Immature natural killer cell (primary cell): Measurements from ENCODE around the gene IGF2BP3. TPM values are rescaled to one million over a fixed set of nuclear protein-coding genes. Genes with fewer than 3 reads are reported as not detected.
A peak's percentile ranks its signal among the peaks of the same experiment; 100 is the strongest.

Source experiments
- DNase-seq, 3 donors: peaks; one replicate each; pipeline ENCODE4 v3.0.0; 2022; ENCODE audit warnings: mixed read lengths in 1 of 3
- H3K27ac Mint-ChIP-seq, 6 donors: one replicate each; pipeline ENCODE4 v1.8.0; 2020; ENCODE audit warnings: mixed read lengths in 6 of 6, mild to moderate bottlenecking in 5 of 6, inconsistent platforms in 4 of 6, moderate library complexity in 3 of 6
- H3K27me3 Mint-ChIP-seq, 3 donors: one replicate each; pipeline ENCODE4 v1.8.0; 2020 to 2021; ENCODE audit warnings: low read depth in 3 of 3, mild to moderate bottlenecking in 3 of 3, mixed read lengths in 3 of 3, moderate library complexity in 3 of 3, inconsistent platforms in 1 of 3
- H3K36me3 Mint-ChIP-seq, 3 donors: one replicate each; pipeline ENCODE4 v1.8.0; 2020; ENCODE audit warnings: mixed read lengths in 3 of 3, inconsistent platforms in 2 of 3, mild to moderate bottlenecking in 2 of 3
- H3K4me1 Mint-ChIP-seq, 2 donors: one replicate each; pipeline ENCODE4 v1.8.0; 2020; ENCODE audit warnings: inconsistent platforms in 2 of 2, mild to moderate bottlenecking in 2 of 2, mixed read lengths in 2 of 2, moderate library complexity in 1 of 2
- H3K4me3 Mint-ChIP-seq, 5 donors: one replicate each; pipeline ENCODE4 v1.8.0; 2020; ENCODE audit warnings: mild to moderate bottlenecking in 5 of 5, mixed read lengths in 5 of 5, inconsistent platforms in 3 of 5, moderate library complexity in 3 of 5
- H3K9me3 Mint-ChIP-seq, 6 donors: one replicate each; pipeline ENCODE4 v1.8.0; 2020; ENCODE audit warnings: mild to moderate bottlenecking in 6 of 6, mixed read lengths in 6 of 6, inconsistent platforms in 4 of 6, moderate library complexity in 3 of 6
- polyA plus RNA-seq, 3 donors: library from polyadenylated mRNA; unstranded; fragments of 300-500 nt; fragmentation: Illumina TruSeq; gene quantifications; one replicate each; pipeline ENCODE4 v1.2.3, GENCODE V29; 2021

Gene IGF2BP3
- polyA plus RNA-seq, 3 donors from 2014 or later, result 0.76 TPM; not detected in 2

DNA sequence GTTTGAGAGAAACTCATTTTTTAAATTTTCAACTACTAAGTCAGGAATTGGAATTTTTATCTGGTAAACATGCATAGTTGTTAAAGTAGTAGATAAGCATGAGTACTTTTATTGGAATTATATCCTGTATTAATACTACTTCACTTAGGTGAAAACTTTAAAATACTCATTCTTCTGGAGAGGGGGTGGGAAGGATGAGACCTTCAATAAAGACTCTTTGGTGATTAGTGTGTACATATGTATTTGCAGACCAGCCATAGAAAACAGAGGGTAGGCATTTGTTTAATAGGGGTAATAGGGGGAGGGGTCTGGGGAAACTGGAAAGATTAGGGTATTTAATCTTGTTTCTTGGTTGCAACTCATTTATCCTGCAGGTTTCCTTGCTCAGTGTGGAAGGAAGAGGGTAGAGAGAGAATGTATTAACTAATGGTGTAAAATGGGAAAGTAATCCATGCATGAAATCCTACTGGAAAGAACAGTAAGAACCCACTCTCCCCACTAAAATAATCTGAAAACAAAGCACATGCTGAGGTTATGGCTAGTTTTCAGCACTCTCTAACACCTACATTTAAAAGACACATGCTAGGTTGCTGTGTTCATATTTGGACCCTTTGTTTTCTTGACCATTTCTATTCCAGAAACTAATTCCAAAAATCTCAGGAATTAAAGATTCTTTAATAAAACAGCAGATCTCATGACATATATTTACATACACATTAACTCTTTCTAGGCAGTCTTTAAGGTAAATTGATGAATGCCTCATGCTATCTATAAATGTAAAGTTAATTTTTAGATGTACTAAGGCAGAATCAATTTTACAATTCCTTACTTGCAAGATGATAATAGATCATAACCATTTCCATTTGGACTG, 6.2 kb upstream of the IGF2BP3 start:
- Mint-ChIP-seq H3K36me3 (peaks cover 0 to 10% (median 4%) of the 10 kb centered on the region in 3 donors), H3K9me3 (peaks cover 0 to 10% (median 3%) of the 10 kb centered on the region in 6 donors), H3K27ac (no peak overlapping the region), H3K4me3 (no peak overlapping the region), H3K27me3 (peaks cover 31 to 55% (median 53%) of the 10 kb centered on the region in 3 donors), H3K4me1 (peaks cover 9 to 24% of the 10 kb centered on the region in 2 donors)
- no peak for DNase-seq

DNA sequence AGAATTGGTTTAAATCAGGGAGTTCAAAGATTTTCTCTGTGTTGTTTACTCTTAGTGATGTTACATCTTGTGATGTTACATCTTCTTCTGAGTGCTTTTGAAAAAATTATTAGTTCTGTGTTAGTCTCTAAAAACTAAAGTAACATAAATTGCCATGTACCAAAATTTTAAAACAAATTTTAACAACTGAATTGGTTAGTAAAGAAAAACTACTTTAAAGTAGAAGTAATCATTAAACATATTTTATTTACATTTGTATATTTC, 5.2 kb upstream of the IGF2BP3 start:
- peaks cover 38 to 60% (median 56%) of the 10 kb centered on the region in 3 donors for H3K27me3 Mint-ChIP-seq

DNA sequence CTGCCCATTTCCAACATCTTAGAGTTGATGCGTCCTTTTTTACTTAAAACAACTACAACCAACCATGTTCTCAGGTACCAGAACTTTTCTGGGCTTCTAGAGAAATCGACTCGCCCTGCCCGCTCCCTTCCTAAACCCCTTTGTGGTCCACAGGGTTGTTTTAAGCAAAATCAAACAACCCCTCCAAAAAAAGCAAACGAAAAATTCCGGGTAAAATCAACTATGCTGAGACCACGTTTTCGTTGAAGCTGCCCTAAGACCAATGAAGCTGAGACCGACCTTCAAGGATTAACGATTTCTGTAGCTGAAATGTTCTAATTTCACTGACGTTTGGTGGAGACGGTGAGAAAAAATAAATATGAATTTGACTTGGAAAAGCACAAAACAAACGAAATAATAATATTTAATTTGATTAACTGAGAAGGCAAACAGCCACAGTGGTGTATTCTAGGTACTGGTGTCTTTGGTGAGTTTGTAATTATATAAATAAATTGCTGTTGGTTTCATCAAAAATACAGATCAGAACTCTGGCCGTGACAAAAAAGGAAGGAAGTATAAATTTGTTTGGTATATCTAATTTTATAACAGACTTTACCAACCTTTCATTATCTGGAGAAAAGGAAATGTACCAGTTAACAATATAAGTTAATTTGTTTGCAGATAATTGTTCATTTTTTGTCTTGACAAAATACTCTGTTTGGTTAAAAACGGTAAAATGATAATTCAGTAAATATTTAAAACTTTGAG, 4.7 kb upstream of the IGF2BP3 start:
- Mint-ChIP-seq H3K36me3 (peaks cover 0 to 4% (median 0%) of the 10 kb centered on the region in 3 donors), H3K27me3 (peaks cover 43 to 64% (median 58%) of the 10 kb centered on the region in 3 donors), H3K4me3 (peak overlapping the region in 4 of 5 donors; percentile 43 to 68 (median 53)), H3K4me1 (peaks cover 22 to 39% of the 10 kb centered on the region in 2 donors), H3K27ac (peak overlapping the region in 1 of 6 donors; percentile 45), H3K9me3 (peaks cover 0 to 10% (median 3%) of the 10 kb centered on the region in 6 donors)
- peak; percentile 11 to 28 (median 21) for DNase-seq

More for the DNA sequence above, 5.2 kb upstream of the IGF2BP3 start:
- H3K4me1 Mint-ChIP-seq, result peaks cover 17 to 34% of the 10 kb centered on the region in 2 donors
- H3K9me3 Mint-ChIP-seq, result peaks cover 0 to 10% (median 3%) of the 10 kb centered on the region in 6 donors
- H3K27ac Mint-ChIP-seq, result no peak overlapping the region
- H3K4me3 Mint-ChIP-seq, result no peak overlapping the region
- no peak for DNase-seq
- H3K36me3 Mint-ChIP-seq, result peaks cover 0 to 4% (median 3%) of the 10 kb centered on the region in 3 donors

DNA sequence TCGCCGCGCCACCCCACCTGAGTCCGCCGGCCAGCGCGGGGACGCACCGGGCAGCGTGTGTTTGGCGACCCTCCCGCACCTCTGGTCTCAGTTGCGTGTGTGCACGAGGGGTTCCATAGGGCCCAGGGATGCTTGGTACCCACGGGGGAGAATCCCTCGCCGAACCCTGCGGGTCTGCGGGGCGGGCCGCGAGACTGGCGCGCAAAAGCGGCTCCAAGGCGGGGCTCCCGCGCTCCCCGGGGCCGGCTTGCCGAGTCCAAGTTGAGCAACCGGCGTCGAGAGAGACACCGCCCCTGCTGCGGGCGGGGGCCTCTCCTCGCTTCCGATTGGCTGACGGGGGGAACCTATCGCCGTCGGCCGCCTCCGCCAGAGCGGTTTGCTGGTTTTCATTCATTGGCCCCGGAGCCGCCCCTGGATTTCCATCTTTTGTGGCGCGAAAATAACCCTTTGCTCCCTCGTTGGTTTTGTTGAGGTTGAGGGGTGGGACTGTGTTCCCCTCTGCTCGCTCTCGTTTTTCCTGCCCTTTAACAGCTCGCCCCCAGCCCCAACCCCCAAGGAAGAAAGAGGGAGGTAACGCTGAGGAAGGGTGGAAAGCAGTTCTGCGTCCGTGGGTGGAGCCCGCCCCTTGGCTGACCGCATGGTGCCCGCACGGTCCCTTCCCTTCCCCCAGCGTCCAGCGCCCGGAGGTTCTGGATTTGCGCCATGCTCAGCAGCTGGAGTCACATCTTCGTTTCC, 4.0 kb upstream of the IGF2BP3 start:
- Mint-ChIP-seq H3K27me3 (peaks cover 44 to 68% (median 61%) of the 10 kb centered on the region in 3 donors), H3K4me1 (peaks cover 26 to 42% of the 10 kb centered on the region in 2 donors), H3K27ac (peak overlapping the region in 1 of 6 donors; percentile 45), H3K36me3 (peaks cover 0 to 4% (median 0%) of the 10 kb centered on the region in 3 donors), H3K4me3 (peak overlapping the region in 4 of 5 donors; percentile 43 to 68 (median 53)), H3K9me3 (peaks cover 0 to 10% (median 3%) of the 10 kb centered on the region in 6 donors)
- DNase-seq, result peak; percentile 27 to 37 (median 28)

DNA sequence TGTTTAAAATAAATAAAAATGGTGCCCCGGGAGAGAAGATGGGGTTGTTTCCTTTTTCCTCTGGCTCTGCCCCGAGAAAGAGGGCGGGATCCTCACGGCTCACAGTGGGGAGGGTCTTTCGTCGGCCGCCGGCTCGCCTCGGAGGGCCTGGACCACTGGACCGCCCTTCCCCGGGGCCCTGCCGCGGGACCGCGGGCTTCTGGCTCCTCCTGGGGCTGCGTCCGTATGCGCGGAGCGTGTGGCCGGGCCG, 3.5 kb upstream of the IGF2BP3 start:
- Mint-ChIP-seq H3K4me3 (no peak overlapping the region), H3K9me3 (peaks cover 0 to 10% (median 3%) of the 10 kb centered on the region in 6 donors), H3K4me1 (peaks cover 26 to 42% of the 10 kb centered on the region in 2 donors), H3K27me3 (peaks cover 46 to 68% (median 62%) of the 10 kb centered on the region in 3 donors), H3K27ac (no peak overlapping the region), H3K36me3 (peaks cover 0 to 4% (median 0%) of the 10 kb centered on the region in 3 donors)
- DNase-seq, result no peak

DNA sequence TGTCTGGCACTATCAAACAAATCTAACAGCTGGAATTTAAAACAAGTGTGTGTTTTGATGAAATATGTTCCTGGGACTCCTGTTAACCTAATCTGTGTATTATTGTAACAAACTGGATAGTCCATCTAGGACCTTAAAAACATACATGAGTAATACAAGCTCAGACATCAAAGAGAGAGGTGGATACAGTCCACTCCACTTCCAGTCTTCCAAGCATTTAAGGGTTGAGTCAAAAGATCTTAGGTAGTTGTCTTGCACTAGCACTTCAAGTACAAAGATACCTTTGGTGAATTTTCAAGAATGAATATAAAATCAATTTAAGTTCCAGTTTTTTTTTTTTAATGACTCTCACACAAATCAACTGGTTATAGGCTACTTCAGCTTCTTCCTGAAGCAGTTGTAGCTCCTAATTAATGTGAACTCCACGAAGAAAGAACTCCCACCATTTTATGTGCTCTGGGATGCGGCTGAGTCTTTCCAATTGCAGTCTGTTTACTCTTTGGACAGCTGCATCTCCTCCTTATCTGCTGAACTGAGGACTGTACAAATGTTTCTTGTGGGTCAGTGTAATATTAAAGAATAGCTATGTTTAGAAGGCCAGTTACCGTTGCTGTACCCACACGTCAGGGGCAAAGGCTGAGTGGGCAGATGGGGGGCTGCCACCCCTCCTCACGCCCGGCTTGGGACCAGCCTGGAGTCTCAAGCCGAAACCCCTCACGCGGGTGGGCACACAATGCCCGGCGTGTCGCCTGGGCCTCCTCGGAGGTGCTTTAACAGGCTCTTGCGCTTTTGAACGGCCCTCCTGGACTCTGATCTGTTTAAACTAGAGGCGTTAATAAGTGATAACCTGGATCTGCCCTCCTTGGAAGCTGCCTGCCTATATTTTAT, 2.9 kb upstream of the IGF2BP3 start:
- H3K27me3 Mint-ChIP-seq, result peaks cover 49 to 70% (median 62%) of the 10 kb centered on the region in 3 donors
- peaks cover 0 to 4% (median 0%) of the 10 kb centered on the region in 3 donors for H3K36me3 Mint-ChIP-seq
- H3K27ac Mint-ChIP-seq, result peak overlapping the region in 1 of 6 donors; percentile 3
- H3K9me3 Mint-ChIP-seq, result peaks cover 0 to 10% (median 3%) of the 10 kb centered on the region in 6 donors
- H3K4me3 Mint-ChIP-seq, result peak overlapping the region in 3 of 5 donors; percentile 33 to 42 (median 35)
- H3K4me1 Mint-ChIP-seq, result peaks cover 28 to 45% of the 10 kb centered on the region in 2 donors
- no peak for DNase-seq

DNA sequence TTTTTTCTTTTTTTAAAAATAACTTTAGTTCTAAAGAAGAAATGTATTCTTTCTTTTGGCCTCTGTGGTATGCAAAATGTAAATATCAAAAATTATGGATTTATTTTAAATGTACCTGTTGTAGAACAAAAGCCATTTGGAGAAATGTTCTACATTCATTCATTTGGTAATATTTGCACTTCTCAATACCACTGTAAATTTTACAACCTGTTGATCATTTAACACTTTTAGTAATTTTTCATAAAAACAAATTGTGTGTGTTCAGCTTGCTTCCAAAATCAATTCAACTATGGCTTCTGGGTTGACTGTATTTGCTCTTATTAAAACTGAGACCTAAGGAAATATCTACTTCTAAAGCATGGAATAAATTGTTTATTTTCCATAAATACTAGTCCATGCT, 2.3 kb upstream of the IGF2BP3 start:
- Mint-ChIP-seq H3K4me3 (peak overlapping the region in 1 of 5 donors; percentile 35), H3K27me3 (peaks cover 55 to 76% (median 69%) of the 10 kb centered on the region in 3 donors), H3K36me3 (peaks cover 0 to 4% (median 0%) of the 10 kb centered on the region in 3 donors), H3K27ac (no peak overlapping the region), H3K4me1 (peaks cover 34 to 51% of the 10 kb centered on the region in 2 donors), H3K9me3 (peaks cover 0 to 10% (median 3%) of the 10 kb centered on the region in 6 donors)
- no peak for DNase-seq

DNA sequence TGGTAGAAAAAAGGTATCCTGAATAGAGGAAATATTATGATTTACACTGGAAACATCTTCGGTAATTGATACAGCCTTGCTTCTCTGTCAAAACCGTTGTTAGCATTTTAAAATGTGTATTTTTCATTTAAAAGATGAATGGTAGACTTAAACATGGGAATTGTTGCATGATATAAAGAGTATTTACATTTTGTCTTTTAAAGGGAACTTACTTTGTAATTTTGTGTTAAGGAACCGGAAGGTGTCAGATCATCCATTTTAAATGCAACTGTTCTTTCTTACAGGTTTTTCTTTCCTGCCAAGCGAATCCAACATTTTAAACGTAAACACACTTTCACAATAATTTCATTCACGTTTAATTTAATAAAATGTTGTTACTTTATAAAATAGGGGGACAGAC, 1.8 kb upstream of the IGF2BP3 start:
- peak overlapping the region in 1 of 5 donors; percentile 40 for H3K4me3 Mint-ChIP-seq
- H3K9me3 Mint-ChIP-seq, result peaks cover 0 to 10% (median 3%) of the 10 kb centered on the region in 6 donors
- peaks cover 34 to 56% of the 10 kb centered on the region in 2 donors for H3K4me1 Mint-ChIP-seq
- peaks cover 59 to 77% (median 69%) of the 10 kb centered on the region in 3 donors for H3K27me3 Mint-ChIP-seq
- peaks cover 0 to 4% (median 0%) of the 10 kb centered on the region in 3 donors for H3K36me3 Mint-ChIP-seq
- no peak for DNase-seq
- H3K27ac Mint-ChIP-seq, result no peak overlapping the region

DNA sequence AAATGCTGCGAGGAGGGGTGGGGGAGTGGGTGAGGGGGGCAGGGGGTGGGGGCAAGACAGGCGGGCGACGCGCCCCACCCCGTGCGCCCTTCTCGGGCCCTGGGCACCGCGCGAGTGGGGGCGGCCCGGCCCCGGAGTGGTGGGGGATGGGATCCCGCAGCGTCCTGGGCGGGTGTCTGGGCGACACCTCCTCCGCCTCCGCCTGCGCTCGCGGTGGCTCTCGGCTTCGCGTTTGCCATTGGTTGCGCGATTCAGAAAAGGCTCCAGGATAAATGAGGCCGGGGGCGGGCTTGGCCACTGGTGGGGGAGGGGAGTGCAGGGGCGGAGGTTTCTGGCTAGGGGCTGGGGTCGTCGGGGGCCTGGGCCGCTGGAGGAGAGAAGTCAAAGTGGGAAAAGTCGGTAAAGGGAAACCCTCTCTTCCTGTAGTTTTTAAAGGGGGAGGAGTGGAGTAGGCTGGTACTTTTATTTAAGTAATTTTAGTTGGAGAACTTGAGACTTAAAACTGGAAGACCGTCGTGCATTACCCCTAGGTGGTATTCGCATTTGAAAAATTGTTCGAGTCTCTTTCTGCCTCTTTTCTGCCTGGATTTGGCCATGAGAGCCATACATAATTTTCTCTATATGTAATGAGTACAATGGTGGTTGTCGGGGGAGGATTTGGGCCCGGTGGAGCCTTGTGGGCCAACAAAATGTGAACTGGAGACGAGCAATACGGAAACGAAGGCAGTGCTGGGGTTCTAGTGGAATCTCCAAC, 992 bp upstream of the IGF2BP3 start:
- Mint-ChIP-seq H3K9me3 (peaks cover 0 to 10% (median 3%) of the 10 kb centered on the region in 6 donors), H3K27me3 (peaks cover 58 to 70% (median 62%) of the 10 kb centered on the region in 3 donors), H3K4me1 (peaks cover 34 to 56% of the 10 kb centered on the region in 2 donors), H3K27ac (no peak overlapping the region), H3K36me3 (peaks cover 0 to 4% (median 0%) of the 10 kb centered on the region in 3 donors), H3K4me3 (peak overlapping the region; percentile 71 to 84 (median 77))
- peak in 2 of 3 donors; percentile 36 to 38 for DNase-seq

DNA sequence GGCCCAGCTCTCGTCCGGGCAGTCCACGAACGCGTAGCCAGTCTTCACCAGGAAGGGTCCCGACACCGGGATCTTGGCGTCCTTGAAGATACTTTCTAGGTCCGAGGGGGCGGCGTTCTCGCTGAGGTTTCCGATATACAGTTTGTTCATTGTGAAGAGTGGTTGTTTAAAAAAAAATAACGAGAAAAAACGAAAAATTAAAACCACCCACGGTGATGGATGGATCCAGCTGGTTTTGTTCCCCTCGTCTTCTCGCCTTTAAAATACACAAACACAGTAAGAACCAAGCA, 385 bp downstream of the IGF2BP3 start:
- Mint-ChIP-seq H3K27me3 (peaks cover 55 to 69% (median 58%) of the 10 kb centered on the region in 3 donors), H3K9me3 (peaks cover 0 to 5% (median 3%) of the 10 kb centered on the region in 6 donors)
- peak in 2 of 3 donors; percentile 10 to 21 for DNase-seq

DNA sequence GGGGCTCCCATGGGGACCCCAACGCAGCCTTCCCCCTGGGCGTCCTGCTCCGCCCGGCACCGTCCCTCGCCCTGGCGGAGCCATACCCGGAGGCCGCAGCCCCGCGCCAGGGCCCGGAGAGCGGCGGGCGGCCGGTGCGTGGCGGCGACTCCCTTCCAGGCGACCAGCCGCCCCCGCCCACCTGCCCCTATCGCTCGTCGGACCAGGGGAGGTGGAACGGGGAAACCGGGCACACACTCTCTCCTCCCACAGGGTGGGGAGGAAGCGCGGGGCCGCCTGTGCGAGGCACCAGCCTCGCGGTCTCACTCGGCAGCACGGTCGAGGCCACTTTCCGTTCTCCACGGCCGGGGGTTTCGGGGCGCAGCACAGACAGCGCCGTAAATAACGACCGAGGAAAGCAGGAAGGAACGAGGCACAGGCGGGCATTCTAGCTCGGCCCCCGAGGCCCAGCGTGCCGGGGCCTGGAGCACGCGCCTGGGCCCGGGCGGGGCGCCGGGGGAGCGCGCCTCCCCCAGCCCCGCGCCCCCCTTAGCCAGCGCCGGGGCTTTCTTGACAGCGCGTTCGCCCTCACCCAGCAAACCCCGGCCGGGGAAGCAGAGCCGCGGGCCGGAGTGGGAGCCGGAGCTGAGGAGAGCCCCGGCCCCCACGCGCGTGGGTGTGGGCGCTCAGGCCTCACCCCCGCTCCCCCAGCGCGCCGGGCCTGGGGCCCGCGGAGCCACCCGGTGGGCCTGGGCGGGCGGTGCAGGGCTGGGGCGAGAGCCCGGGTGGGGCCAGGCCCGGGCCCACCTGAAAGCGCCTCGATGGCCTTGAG, 936 bp downstream of the IGF2BP3 start:
- H3K27ac Mint-ChIP-seq, result no peak overlapping the region

More for the DNA sequence above, 385 bp downstream of the IGF2BP3 start:
- H3K27ac Mint-ChIP-seq, result peak overlapping the region in 1 of 6 donors; percentile 44
- peaks cover 0 to 3% (median 0%) of the 10 kb centered on the region in 3 donors for H3K36me3 Mint-ChIP-seq
- H3K4me1 Mint-ChIP-seq, result peaks cover 34 to 51% of the 10 kb centered on the region in 2 donors
- H3K4me3 Mint-ChIP-seq, result peak overlapping the region; percentile 71 to 84 (median 77)

More for the DNA sequence above, 936 bp downstream of the IGF2BP3 start:
- H3K4me3 Mint-ChIP-seq, result peak overlapping the region in 3 of 5 donors; percentile 68 to 81 (median 77)
- peaks cover 0 to 3% (median 0%) of the 10 kb centered on the region in 6 donors for H3K9me3 Mint-ChIP-seq
- peak; percentile 20 to 39 (median 28) for DNase-seq
- no peaks in the 10 kb centered on the region for H3K36me3 Mint-ChIP-seq
- peaks cover 51 to 64% (median 53%) of the 10 kb centered on the region in 3 donors for H3K27me3 Mint-ChIP-seq
- H3K4me1 Mint-ChIP-seq, result peaks cover 28 to 46% of the 10 kb centered on the region in 2 donors
